Cerebellar cortex (tissue), 1 donor: Measurements from ENCODE around the gene ANKRD9.

Source experiments
- DNase-seq: peaks from one replicate; pipeline ENCODE4 v3.0.0-alpha.2; 2015; ENCODE audit warnings: low spot score

The ANKRD9 gene

DNA sequence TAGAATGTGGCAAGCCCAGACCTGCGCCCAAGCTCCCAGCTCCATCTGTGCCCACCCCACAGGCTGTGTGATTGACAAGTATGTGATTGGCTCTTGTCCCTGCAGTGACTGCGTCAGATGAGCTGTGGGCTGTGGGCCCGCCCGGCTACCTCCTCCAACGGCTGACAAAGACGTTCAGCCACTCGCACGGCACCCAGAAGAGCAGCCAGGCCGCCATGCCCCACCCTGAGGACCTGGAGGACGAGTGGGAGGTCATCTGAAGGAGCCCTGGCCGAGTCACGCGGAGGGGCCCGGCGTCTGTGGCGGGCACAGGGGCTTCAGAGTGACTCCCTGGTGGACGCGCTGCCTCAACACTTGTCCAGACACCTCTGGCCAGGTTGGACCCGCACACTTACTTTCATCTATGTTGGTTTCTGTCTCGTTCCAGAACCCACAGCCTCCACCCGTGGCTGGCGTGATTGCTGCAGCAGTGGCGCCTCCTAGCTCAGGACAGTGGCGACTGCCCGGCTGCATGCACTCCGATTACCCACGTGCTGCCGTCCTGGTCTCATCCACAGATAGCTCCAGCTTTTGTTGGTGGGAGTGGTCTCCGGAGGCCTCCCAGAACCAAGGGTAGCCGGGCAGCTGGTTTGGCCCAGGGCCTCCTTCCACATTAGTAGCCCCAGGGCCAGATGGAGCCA lies 11.4 kb downstream of the ANKRD9 start:
- DNase-seq: no peak

DNA sequence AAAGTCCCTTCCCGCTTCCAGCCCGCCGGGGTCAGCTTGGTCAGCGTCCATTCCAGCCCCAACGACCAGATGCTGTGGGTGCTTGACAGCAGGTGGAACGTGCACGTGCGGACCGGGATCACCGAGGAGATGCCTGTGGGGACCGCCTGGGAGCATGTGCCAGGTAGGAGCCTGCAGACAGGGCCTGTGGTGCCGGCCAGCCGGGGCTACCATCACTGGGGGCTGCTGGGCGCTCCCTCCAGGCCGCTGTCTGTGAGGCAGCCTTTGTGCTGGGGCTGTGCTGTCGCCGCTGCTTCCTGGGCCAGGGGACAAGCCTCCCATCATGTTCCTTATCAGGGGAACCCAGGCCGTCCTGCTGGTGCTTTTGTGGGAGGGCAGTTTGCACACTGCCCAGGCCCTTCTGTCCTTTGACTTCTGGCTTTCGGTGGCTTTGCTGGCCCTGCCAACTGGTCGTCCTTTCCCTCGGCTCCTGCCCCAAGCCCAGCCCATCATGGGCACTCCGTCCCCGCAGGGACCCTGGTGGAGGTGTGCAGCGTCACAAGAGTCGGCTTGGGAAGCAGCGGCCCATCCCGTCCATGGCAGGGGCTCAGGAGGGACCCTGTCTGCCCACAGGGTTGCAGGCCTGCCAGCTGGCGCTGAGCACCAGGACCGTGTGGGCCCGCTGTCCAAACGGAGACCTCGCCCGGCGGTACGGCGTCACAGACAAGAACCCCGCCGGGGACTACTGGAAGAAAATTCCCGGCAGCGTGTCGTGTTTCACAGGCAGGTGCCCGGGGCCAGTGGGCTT lies 12.4 kb downstream of the ANKRD9 start:
- no peak for DNase-seq

DNA sequence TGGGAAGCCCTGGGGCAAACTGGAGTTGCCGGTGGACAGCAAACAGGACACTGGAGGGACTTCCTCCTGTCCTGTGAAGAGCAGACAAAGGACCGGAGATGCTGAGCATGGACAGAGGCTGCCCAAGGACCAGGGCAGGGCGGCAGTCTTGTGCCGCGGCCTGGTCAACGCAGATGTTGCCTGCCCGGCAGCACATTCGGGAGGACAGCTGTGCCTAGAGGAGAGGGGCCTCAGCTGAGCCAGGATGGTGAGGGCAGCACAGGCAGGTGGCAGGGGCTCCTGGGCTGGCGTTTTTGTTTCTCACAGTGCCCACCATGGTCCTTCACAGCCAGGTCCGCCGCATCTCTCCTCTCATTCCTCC lies 13.3 kb downstream of the ANKRD9 start:
- DNase-seq: no peak

DNA sequence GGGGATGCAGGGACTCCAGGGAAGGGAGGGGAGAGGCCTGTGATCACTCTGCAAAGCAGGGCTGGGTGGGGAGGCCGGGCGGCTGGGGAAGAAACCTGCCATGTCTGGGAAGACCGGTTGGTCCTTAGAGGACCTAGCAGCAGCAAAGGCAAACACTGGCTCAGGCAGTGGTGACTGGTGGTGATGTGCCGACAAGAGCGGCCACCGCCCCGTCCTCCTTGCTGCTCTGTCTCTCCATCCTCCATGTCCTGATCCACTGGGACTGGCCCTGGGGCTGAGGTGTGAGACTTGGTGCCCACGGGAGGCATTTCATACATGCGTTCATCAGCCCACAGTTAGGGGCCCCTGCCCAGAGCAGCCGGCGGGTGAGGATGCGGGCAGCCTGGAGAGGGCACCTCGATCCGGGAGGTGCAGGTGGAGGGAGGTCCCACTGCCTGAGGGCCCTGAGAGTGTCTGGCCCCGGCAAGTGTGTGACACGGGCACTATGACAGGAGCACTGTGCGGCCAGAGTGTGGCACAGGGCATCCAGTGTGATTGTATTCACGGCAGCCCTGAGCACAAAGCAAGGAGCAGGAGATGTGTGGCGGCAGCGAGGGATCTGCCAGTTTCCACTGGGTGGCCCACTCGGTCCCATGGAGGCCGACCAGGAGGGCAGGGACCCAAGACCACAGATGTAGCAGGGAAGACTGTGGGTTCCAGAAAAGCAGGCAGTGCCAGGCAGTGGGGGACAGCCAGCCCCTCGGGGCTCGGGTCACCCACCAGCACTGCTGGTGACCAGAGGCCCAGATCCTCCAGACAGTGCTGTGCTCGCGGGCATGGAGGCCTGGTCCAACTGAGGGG lies 13.9 kb downstream of the ANKRD9 start:
- DNase-seq: no peak

DNA sequence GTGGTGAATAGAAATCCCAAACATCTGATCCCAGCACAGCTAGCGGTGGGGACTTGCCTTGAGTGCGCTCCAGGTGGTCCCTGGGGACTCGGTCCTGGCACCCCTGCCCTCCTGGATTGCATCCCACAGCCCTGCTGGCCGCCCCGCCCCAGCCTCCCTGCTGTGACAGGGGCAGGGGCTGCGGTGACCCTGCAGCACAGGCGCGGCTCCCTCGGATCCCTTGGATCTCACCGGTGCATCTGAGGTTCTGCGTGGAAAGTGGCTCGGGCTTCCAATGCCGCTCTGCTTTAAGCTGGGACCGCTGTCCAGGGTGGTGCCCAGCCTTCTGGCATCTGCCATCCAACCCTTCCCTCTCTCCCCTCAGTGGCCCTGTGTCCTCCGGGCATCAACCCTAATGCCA lies 16.0 kb downstream of the ANKRD9 start:
- DNase-seq: no peak

DNA sequence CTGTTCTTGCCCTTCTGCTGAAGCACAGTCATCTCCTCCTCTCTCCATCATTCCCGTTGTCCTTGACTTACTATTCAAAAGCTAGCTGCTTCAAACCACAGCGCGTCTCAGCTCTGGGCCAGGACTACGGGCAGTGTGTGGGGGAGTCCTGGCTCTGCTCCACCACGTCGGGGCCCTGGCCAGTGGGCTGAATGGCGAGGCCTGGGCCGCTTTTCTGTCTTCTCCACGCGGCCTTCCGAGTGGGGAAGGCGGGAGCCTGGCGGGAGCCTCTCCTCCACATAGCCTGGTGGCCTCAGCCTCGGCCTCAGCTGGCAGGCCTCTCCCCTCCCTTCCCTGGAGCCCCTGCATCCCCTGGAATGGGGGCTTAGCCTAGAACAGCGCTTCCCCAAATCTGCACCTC lies 16.5 kb downstream of the ANKRD9 start:
- DNase-seq: no peak

DNA sequence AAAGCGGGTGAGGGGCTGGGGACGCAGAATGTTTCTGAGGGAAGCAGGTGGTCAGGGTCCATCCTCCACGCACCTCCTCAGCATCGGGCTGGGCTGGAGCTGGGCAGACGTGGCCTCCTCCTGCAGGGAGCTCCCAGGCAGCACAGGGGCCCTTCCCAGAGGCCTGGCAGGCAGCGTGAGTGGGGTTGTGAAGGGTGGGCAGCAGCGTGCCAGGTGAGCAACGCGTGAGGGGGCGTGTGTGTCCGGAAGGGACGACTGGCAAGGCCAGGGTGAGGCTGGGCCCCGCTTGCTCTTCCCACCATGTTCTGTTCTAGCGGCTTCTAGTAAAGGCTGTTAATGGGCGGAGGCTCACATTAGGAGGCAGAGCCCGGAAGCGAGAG lies 17.1 kb downstream of the ANKRD9 start:
- no peak for DNase-seq

DNA sequence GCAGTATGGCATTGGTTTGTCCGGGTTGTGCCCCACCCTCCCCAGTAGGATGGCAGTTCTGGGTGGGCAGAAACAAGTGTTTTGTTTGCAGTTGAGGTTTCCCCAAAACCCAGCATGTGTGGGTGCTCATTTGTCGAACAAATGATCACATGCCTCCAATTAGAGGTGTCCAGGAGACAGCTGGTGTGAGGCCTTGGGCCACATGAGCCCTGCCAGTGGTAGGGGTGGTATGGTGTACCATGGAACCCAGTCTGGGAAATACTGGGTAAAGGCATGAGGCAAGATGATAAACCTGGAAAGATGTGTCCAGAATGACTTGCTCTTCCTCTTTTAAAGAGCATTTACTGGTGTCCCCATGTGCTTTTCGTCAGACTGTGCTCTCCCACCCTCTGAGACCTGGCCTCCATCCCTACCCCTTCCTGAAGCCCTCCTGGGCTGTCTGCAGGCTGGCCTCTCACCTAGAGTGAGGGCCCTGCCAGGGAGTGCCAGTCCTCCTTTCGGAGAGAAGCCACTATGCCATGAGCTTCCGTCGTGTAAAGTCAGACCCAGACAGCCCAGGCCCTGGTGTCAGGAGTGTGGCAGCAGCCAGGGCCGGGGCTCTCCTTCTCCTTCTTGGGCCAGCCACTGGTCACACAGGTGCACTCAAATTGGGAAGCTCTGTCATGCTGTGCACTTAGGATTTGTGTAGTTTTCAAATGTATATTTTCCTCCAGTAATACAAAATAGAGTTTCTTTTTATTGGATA lies 17.6 kb downstream of the ANKRD9 start:
- no peak for DNase-seq

DNA sequence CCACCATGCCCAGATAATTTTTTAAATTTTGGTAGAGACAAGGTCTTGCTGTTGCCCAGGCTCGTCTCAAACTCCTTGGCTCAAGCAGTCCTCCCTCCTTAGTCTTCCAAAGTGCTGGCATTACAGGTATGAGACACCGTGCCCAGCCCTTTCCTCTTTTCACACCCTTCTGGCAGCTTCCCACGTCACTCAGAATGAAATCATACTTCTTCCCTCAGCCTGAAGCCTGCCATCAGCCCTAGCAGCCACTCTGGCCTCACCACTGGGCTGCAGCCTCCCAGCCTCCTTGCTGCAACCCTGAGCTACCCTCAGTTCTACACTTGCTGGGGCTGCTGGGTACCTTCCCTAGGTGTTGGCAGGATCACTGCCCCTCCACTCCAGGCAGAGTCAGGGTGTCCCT lies 18.2 kb downstream of the ANKRD9 start:
- DNase-seq: no peak

DNA sequence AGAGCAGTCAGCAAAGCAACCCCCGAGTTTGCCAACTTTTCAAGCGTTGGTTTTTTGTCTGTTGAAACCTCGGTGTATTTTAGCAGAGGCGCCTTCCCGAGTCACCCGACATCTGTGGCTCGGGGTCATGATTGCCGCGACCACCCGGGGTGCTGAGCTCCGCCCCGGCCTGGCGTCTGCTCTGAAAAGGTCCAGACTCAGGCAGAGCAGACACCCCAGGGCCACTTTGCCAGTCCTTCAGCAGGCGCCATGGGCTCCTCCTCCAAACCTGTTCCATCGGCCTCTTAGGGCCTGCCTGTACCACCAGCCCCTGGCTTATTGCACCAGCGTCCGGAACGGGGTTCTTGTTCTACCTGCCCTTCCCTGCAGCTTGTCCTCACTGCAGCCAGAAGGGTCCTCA lies 19.1 kb downstream of the ANKRD9 start:
- no peak for DNase-seq

DNA sequence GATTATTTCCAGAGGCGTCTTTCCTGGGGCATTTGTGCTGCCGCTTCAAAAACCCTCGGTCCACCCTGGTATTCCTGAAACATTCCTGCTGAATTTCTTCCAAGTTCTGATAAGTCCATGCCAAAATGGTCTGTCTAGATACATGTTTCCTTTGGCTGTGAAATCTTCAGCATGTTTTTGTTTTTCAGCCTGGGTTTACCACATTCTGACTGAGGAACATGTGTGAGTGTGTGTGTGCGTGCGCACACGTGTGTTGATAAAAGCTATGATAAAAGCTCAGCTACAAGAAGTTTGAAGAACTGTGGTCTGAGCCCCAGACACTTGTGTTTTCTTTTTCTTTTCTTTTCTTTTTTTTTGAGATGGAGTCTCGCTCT lies 22.4 kb downstream of the ANKRD9 start:
- no peak for DNase-seq

DNA sequence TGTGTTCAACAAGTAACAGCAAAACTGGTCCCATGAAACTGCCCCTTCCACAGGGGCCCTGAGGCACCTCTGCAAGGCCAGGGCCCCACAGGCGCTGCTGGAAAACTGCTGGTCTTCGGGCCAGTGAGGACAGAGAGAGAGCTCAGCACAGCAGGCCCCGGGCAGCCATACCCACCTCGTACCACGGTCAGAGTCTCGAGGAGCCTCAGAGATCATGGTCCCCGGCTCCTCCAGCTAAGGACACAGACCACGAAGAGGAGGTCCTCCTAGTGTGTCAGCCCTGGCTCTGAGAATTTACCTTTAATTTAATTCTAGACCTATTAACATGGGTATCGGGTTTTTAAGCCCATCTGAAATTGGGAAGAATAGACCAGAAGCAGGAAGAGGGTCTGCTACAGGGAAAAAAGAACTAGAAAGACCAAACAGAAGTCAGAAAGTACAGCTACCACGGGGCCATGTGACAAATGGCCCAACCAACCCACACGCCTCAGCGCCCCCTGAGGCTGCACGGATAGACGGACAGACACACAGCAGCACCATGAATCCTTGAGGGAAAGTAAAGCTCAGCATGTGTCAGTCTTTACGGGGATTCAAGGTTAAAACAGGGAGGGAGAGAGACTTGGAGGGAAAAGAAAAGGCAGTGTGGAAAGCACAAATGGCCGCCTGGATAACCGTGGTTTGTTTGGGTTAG lies 22.9 kb downstream of the ANKRD9 start:
- DNase-seq: no peak

DNA sequence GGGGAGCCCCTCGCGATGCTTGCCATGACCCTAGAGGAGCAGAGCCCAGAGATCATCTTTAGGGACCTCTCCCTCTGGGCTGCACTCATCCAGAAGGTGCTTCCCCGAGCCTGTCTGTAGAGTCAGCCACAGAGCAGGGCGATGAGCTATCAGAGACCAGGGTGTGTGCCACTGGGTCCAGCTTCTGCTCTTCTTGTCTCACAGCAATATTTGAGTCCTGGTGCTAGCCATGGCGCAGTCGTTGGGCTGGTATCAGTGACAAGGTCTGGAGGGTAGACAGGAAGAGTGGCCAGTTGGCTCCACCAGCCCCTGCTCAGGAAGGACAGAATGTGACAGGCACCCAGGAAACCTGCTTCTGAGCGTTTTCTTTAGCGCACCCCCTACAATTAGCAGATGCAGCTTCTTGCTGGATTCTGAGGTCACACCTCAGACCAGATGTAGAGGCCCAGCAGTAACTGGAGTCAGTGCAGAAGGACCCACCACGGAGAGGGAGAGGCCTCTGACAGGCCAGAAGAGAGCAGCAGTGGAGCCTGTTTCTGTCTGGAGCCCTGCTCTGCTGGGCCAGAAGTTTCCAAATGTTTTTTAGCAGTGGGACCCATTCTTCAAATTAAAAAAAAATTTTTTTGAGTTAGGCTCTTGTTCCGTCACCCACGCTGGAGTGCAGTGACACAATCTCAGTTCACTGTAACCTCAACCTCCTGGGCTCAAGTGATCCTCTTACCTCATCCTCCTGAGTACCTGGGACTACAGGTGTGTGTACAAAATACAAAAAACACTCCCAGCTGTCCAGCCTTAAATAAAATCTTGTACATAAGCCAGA lies 23.7 kb downstream of the ANKRD9 start:
- DNase-seq: no peak

DNA sequence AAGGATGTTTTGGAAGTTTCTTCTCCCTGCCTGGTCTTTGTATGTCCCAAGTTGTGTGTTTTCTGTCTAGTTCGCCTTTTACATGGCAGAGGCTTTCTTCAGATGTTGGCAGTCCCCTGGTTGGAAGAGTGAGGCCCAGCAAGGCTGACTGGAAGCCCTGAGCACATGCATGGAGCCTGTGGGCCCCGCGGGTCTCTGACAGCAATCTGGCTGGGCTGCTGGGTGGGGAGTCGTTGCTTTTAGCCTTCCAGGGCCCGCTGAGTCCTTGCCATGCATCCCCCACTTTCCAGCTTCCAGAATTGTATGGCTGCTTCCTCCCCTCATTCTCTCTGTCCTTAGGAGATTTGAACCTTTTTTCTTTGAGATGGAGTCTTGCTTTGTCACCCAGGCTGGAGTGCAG lies 25.3 kb downstream of the ANKRD9 start:
- no peak for DNase-seq

DNA sequence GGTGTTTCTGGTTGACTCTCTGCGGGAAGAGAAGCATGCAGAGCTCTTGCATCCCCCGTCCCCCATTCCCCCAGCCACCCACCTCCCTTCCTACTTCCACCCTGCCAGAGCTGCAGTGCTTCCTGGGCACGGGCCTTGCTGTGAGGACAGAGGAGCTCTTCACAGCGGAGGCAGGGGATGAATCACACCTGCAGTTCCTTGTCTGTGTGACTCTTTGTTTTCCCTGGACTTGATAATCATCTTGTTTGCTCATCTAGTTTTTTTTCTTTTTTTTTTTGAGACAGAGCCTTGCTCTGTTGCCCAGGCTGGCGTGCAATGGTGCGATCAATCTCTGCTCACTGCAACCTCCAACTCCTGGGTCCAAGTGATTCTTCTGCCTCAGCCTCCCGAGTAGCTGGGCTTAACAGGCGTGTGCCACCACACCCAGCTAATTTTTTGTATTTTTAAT lies 27.8 kb downstream of the ANKRD9 start:
- DNase-seq: no peak

DNA sequence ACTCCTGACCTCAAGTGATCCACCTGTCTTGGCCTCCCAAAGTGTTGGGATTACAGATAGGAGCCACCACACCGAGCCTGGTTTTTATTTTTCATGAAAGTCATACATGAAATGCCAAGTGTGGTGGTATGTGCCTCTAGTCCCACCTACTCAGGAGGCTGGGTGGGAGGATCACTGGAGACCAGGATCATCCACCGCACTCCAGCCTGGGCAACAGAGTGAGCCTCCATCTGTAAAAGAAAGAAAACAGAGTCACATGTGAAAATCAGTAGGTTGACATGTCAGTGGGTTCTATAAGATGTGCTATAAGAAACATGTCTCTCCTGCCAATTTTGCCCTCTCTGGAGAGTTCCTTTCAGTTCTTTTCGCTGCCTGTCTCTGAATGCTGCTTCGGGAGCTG lies 28.2 kb downstream of the ANKRD9 start:
- no peak for DNase-seq

DNA sequence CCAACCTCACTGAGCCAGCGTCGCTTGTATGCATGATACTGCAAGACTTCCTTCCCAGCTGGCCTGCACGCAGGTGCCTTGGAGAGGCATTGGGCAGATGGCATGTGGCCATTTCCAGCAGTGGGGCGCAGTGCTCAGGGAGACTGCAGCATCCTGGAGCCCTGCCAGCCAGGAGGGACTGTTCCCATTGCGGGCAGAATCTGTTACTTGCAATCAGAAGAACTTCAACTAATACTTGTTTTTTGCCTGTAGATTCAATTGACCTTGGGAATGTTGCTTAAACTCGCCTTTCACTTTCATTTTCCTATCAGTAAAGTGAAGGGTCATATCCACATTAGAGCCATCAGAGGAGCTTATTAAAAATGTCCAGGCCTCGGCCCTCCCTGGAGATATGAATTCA lies 29.8 kb downstream of the ANKRD9 start:
- DNase-seq: peak; percentile 88

DNA sequence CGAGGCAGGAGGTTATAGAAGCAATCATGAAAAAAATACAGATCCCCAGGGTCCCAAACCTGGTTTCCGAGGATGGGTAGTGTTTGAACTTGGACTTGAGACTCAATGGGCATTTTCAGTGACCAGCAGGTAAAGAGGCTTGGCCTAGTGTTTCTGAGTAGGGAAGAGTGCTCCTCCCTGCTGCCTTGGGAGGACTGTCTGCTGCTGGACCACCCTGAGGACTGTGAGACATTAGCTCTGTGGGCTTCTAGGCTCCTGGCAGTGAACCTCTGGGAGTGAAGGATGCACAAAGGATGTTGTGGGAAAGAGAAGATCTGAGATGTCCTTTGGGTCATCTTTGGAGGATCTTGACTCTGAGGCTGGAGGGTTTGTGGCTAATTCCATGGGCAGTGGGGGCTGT lies 30.5 kb downstream of the ANKRD9 start:
- DNase-seq: no peak

DNA sequence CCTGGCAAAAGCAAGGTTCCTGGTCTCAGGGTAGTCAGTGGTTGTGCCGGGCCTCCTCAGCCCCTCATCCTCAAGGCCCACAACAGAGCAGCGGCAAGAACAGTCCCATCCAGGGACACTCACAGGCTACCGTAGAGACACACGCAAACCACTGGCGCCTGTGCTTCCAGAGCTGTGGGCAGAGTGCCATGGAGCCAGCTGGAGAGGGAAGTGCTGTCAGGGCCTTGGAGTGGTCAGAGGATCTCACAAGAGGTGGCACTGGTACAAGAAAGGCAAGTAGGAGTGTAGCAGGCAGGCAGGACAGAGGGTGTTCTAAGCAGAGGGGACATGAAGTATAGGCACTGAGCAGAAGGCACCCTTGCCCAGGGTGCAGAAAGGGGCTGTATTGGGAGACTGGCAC lies 34.6 kb downstream of the ANKRD9 start:
- DNase-seq: peak; percentile 63

DNA sequence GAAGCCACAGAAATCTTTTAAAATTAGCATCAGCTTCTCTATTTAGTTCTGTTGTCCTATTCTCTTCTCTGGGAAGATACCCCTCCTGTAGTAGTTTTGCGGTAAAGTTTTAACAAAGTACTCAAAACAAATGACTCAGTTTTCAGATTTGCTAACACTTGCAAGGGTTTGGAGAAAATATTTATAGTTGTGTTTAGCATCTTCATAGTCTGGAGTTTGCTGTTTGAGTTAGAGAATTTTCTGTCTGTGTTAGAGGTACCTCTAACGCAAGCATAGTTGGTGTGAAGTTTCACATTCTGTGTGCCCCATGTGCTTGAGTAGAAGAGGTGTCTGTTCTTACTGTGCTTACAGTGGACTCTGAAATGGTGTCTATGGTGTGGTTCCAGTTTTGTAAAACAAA lies 36.0 kb downstream of the ANKRD9 start:
- DNase-seq: no peak

DNA sequence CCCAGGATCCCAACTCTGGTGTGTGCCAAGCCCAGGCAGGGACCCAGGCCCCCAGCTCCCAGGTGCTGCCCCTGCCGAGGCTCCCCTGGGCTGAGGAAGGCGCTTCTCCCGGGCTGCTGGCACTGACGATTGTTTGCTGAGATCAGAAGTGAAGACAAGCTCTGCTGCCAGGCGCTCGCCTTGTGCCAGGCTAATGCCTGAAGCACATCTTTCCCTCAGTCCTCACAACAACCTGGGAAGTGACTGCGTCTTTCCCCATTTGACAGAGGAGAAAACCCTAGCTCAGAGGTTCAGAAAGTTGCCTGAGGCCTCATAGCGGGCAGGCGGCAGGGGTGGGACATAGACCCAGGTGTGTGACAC lies 36.8 kb downstream of the ANKRD9 start:
- peak; percentile 75 for DNase-seq
